ENCODE measurements around the gene VPS18.

DNA sequence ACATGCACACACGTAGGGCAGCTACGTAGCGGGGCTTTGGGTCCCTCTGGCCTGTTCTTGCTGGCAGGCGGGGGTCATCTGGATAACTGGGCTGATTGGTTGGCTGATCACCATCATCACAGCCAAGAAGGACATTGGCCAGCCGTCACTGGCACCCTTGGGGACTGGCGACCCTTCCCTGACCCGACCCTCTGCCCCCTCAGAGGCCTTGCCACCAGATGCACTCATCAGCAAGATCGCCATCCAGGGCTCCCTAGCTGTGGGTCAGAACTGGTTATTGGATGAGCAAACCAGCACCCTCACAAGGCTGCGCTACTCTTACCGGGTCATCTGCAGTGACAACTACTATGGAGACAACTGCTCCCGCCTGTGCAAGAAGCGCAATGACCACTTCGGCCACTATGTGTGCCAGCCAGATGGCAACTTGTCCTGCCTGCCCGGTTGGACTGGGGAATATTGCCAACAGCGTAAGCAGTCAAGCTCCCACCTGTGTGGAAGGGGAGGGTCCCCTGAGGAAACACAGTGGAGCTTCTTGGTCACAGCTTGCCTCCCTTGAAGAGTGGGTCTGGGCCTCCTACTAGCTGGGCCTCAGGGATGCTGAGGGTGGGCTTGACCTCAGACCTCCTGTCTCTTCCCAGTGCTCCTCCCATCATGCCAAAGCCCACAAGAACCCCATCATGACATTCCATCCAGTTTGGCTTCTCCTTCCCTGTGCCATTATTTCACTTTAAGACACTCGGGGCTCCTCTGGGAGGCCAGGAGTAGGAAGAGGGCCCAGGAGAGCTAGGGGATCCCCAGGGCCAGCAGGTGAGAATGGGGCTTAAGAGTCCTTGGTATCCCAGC, 37.3 kb downstream of the VPS18 start:
- TF ChIP-seq, protein P1, sequence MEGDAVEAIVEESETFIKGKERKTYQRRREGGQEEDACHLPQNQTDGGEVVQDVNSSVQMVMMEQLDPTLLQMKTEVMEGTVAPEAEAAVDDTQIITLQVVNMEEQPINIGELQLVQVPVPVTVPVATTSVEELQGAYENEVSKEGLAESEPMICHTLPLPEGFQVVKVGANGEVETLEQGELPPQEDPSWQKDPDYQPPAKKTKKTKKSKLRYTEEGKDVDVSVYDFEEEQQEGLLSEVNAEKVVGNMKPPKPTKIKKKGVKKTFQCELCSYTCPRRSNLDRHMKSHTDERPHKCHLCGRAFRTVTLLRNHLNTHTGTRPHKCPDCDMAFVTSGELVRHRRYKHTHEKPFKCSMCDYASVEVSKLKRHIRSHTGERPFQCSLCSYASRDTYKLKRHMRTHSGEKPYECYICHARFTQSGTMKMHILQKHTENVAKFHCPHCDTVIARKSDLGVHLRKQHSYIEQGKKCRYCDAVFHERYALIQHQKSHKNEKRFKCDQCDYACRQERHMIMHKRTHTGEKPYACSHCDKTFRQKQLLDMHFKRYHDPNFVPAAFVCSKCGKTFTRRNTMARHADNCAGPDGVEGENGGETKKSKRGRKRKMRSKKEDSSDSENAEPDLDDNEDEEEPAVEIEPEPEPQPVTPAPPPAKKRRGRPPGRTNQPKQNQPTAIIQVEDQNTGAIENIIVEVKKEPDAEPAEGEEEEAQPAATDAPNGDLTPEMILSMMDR (IDR thresholded peaks at IDR 0.05; ENCODE audit: low read length), result no peak
- TF ChIP-seq EZH2 (IDR thresholded peaks at IDR 0.05; ENCODE audit: borderline replicate concordance, low read length), result no peak
